Activated naive CD4-positive, alpha-beta T cell (primary cell): Measurements from ENCODE around the gene CADM1.

Experiments used
- DNase-seq, 4 experiments: peaks; one replicate each; lab custom pipeline; 2025; lab: John Stamatoyannopoulos, UW

Gene CADM1

DNA sequence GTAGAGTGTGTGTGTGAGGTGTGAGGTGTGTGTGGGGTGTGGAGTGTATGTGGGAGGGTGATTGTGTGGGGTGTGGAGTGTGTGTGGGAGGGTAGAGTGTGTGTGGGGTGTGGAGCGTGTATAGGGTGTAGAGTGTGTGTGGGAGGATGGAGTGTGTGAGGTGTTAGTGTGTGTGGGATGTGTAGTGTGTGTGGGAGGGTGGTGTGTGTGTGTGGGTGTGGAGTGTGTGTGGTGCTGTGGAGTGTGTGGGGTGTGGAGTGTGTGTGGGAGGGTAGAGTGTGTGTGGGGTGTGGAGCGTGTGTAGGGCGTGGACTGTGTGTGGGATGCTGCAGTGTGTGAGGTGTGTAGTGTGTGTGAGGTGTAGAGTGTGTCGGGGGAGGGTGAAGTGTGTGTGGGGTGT, 356.1 kb downstream of the CADM1 start:
- DNase-seq: no peak

DNA sequence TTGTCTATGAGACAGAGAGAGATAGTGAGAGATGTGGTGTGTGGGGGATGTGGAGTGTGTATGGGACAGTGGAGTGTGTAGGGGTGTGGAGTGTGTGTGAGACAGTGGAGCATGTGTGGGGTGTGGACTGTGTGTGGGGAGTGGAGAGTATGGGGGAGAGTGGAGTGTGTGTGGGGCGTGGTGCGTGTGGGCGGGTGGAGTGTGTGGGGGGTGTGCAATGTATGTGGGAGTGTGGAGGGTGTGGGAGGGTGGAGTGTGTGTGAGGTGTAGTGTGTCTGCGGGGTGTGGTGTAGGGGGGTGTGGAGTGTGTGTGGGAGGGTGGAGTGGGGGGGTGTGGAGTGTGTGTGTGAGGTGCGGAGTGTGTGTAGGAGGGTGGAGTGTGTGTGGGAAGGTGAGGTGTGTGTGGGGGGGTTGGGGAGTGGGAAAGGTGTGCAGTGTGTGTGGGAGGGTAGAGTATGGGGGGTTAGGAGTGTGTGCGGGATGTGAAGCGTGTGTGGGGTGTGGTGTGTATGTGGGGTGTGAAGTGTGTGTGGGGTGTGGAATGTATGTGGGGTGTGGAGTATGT, 356.9 kb downstream of the CADM1 start:
- no peak for DNase-seq

DNA sequence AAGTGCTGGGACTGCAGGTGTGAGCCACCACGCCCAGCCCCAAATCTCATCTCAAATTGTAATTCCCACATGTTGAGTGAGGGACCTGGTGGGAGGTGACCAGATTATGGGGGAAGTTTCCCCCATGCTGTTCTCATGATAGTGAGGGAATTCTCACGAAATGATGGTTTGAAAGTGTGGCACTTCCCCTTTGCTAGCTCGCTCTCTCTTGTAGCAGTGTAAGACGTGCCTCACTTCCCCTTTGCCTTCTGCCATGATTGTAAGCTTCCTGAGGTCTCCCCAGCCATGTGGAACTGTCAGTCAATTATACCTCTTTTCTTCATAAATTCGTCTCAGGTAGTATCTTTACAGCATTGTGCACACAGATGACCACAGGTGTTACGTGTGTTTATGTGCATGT, 357.8 kb downstream of the CADM1 start:
- DNase-seq: no peak

DNA sequence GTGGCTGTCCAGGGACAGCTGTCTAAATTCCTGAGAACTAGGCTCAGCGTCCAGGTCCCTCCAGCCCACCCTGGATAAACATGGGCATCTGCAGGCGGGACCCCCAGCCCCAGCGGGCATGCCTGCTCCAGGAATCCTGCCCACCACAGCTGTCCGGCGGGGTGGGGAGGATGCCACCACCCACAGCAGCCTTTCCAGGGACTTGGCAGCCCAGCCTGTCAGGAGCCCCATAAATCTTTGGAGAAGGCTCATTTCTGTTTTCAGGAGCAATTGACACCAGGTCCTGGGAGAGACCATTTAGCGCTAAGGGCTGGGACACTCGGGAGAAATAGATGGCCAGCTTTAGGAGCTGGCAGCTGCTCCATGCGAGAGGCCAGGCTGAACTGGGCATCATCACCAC, 358.9 kb downstream of the CADM1 start:
- no peak for DNase-seq

DNA sequence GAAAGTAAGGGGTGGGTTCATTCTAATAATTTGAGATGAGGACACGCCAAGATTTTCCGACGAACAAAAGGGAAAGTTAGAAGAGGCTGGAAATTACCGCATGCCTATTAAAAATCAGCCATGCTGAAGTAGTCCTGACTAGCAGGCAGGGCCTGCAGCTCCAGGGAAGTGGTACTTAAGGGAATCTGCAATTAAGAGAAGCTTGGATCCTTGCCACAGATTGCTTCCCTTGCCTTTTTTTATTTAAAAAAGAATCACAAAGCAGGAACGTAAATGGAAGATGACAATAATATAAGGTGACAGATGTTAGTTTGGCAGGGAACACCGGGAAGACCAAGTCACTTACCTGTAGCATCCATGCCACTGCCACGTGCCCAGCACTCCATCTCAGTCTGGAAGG, 359.3 kb downstream of the CADM1 start:
- no peak for DNase-seq

DNA sequence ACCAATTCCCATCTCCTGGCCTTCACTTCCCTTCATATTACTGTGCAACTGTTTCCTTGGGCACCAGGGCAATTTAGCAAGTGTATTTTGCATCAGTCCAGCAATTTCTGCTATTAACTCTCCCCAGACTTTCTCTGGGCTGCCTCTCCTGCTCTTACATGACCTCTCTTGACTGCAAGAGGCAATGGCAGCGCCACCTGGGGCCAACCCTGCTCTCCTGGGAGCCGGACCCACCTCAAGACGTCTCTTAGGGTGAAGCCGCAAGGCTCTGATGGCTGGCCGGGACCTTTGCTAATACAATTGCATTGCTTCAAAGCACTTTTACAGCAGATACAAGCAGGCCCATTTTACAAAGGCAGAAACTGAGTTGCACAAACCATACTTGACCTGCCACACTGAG, 360.2 kb downstream of the CADM1 start:
- DNase-seq: no peak

DNA sequence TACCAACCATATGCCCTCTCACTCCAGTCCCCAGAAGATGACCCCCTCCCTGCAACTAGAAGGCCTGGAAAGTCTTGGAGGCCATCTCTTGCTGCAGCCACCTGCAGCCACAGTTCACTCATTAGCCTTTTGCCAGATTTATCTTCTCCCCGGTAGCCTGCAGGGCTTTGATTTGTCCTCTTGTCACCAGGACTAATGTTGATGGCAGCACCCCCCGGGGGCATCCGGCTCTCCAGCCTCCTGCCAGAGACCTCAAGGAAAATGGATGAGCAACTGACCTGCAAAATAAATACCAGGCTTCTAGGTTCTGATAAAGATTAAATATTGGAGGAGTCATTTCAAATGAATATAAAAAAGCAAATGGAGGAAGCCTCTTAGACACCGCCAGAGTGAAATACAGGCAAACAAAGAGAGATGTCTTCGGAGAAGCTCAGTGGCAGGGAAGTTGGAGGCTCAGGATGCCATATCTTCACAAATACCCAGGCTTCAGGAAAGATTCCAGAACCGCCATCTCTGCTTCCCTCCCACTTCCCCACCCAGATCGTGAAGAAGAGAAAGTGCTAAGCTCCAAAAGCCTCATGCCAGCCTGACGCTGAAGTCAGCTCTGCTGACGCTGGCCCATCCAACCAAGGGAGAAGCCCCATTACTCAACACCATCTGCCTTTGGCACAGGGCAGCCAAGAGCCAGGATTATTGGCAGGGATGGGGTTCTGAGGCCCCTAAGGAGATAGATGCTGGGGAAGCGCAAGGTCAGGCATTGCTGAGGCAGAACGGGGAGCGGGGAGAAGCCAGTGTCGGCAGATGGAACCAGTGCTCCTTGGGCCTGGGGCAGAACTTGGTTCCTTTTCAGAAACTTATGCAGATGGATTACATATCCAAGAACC, 362.7 kb downstream of the CADM1 start:
- DNase-seq: no peak

DNA sequence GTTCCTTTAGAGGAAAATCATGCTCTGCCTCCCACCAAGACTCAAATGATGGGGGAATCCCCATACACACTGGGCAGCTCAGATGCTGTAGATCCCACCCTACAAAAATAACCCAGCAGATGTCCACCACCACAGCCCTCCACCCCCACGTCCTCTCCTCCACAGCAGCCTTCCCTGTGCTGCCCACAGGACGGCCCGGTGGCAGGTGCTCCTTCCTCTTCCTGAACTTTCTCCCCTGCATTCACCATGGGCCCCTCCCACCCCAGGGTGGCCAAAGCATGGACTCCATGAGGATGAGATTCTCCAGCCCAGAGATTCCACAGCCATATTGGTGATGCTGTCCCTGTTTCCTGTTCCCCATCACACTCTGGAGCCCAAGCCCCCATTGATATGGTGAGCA, 368.3 kb downstream of the CADM1 start:
- no peak for DNase-seq

DNA sequence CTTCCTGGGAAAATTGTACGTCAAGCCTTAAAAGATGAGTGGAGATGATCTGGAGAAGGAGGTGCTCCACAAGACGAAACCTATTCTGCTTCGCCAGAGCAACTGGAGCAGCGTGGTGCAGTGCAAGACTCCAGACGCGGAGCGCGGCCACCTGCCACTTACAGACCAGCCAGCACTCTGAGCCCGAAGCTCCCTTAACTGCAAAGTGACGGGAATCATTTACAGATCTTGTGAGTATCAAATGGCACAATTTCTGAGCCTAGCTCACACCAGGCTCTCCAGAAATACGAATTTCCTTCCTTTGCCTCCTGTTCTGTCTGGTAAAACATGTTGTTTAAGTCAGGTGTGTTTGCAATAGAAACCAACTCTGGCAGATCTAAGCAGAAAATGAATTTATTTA, 369.3 kb downstream of the CADM1 start:
- no peak for DNase-seq

DNA sequence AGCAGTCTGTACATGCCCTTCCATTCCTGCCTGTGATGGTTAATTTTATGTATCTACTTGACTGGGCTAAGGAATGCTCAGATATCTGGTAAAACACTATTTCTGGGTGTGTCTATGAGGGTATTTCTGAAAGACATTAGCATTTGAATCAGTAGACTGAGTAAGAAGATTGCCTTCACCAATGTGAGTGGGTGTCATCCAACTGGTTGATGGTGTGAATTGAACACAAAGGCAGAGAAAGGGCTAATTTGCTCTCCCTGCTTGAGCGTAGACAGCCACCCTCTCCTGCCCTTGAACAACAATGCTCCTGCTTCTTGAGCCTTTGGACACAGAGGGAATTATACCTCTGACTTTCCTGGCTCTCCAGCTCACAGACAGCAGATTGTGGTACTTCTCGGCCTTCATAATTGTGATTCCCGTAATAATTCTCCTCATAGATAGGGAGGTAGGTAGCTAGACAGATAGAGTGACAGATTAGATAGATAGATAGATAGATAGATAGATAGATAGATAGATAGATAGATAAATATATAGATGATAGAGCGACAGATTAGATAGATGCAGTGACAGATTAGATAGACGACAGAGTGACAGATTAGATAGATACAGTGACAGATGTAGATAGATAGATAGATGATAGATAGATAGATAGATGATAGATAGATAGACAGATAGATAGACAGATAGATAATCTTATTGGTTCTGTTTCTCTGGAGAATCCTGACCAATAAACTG, 370.6 kb downstream of the CADM1 start:
- DNase-seq: no peak

DNA sequence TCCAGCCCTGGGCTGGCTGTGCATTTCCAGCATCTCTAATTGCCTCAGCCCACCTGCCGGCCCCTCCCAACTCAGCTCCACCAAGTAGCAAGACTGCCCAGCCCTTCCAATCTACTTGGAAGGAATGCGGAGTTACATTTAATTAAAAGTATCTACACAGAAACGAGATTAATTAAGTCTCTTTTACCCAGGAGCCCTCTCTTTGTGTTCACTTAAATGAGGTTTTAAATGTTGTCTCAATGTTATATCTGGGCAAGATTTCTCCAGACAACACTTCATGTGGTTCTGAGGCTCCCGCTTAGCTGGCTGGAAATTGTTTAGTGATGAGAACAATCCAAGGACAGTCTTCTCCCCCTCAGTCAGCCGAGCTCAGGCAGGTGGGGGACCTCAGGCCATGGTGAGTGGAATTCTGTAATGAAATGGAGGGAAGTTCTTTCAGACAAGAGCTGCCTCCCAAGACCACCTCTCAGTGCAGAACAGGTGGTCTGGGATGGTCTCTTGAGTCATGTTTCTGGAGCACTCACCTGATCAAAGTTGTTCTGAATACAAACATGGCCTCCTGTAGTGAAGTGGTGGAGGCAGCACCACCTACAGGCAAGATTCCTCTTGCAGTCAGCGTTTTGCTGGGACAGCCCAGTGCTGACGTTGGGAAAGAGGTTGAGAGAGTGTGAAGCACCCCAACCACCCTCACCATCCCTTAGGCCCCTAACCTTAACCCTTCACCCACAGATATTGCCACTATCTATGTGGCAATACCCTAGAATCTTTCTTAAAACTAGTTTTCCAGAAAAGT, 371.6 kb downstream of the CADM1 start:
- no peak for DNase-seq

DNA sequence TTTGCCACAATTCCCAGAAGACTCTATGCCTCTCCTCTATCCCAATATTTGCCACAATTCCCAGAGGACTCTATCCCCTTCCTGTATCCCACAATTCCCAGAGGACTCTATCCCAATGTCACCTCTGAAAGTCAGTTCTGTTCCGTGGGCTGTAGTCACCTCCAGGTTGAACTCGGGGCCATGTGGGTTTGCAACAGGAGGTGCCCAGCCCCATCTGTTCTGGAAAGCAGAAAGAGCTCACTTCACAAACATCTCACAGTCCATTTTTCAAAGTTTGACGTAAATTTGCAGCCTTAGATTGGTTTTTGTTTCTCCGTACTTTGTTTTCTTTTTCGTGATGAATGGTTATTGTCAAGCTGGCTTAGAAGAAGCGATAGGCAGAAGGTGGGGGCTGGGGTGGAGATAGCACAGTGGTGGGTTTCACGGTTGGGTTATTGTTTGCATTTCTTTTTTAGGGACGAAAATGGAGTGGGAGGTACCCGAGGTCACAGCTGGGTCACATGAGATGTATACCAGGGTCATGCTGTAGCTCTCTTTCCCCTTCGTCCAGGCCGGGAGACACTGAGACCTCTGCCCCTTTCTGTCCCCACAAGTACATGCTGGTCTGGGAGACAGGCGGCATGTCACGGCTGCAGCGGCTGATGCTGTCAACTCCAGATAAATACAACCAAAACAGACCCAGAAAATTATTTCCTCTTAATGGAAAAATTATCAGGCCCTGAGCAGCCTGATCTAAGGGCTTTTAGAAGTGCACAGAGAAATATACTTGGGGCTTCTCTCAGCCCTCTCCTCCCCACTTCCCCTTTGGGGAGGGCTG, 374.5 kb downstream of the CADM1 start:
- no peak for DNase-seq

DNA sequence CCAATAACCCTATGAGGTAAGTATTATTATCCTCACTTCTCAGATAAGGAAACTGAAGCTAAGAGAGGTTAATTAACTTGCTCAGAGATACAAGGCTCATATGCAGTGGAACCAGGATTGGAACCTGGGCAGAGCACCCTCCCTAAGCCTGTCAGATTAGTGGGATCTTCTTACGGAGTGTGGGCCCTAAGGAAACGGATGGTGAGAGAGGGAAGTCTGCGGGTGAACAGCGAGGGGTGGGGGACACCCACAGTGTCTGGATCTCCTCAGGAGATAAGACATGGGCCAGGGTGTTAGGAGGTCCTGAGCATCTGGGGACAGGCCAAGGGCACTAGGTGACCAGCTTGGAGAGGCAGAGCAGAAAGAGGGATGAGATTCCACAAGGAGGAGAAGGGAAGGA, 376.0 kb downstream of the CADM1 start:
- no peak for DNase-seq

DNA sequence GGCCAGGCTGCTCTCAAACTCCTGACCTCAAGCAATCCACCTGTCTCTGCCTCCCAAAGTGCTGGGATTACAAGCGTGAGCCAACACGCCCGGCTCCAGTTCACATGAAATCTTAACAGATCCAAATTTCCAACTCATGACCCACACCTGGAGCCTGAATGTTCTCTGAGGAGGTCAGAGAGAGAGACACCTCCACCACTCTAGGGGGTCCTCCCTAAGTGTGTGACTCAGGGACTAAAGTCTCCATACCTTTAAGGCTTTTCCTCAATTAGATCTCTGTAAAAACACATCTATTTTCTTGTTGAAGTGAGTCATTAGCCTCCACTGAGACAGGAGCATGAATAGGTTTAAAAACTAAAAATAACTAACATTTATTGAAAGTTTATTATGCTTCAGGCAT, 376.4 kb downstream of the CADM1 start:
- no peak for DNase-seq

DNA sequence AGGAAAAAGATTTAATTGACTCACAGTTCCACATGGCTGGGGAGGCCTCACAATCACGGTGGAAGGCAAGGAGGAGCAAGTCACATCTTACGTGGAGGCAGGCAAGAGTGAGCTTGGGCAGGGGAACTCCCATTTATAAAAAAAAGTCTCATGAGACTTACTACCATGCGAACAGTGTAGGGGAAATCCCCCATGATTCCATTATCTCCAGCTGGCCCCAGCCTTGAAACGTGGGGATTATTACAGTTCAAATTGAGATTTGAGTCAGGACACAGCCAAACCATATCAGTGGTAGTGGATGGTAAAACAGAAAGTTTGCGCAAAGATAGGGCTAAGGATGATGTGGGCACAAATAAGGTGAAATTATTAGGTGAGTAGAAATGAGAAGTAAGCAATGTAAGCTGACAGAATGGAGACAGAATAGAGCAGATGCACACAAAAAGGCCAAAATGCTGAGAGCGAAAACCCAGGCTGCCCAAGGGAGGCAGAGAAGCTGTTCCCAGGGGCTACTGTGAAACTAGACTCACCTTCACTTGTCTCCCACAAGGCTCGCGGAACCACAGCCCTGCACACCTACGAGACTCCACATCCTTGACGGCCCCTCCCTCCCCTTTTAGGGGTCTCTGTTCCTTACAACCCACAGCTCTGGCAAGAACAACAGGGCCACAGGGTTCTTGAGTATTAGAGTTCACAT, 377.6 kb downstream of the CADM1 start:
- no peak for DNase-seq

DNA sequence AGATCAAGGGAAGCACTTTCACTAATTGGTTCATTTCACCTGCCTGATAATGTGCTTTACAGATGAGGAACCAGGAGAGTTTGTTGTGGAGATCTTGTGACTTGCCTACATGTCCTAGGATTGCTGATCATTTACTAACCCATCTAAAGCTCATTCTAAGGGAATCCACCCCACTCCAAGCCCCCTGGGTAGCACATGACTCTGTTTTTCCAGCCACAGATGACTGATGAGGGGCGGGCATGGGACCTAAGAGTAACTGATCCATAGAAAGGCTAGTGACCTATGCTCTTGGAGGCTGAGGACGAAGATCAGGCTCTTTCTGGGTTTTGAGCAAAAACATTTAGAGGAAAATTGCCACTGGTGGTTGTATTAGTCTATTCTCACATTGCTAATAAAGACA, 378.1 kb downstream of the CADM1 start:
- no peak for DNase-seq

DNA sequence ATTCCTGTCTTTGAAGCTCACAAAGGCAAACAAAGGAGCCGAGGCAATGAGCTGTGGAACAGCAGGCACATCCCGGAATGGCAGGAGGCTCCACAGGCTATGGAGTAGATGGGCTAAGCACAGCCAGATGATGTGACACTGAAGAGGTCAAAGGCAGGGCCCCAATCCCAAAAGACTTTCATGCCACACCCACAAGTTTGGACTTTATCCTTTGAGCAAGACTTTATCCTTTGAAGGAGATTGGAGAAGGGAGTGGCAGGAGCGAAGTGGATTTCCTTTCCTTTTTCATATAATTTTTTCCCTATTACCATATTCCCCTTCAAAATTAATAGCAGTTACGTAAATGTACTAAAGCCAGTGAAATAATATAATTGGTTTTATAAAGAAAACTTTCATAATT, 379.4 kb downstream of the CADM1 start:
- DNase-seq: no peak

DNA sequence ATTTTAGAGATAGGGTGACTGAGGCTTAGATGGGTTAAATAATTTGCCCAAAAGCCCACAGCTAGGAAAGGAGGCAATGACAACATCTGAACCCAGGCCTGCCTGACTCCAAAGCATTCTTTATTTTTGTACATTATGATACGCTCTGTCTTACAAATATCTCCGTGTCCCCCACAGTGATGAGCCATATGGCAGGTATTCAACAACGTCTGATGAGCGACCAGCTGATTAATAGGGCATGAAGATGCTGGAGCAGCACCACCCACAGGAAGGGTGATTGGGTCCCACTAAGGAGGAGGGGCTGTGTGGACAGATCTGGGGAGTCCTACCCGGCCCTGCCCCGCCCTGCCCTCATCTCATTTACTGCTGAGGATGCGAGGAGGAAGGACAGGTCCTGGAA, 380.6 kb downstream of the CADM1 start:
- DNase-seq: no peak

DNA sequence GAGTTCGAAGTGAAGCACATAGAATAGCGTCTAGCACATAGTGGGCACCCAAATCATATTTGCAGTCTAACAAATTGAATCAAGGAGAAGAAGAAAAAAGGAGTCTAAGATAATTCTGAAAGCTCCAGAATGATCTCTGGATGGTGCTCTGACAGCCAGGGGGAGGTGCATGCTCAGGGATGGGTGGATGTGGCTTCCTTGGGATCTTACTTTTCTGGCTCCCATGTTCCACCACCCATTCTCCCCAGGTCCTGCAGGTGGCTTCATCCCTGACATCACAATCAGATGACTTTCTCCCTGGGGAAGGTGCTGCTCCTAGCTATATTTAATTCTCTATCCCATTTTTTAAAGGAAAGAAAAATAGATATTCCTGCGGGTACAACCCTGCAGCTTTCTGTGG, 381.9 kb downstream of the CADM1 start:
- no peak for DNase-seq
